DMS 273 (cell line): ENCODE measurements around the gene KCND2.
"Not testable (repeated sequence)": the region's sequence is repeated elsewhere in the genome, so short reads cannot be mapped to it uniquely, and the experiment has no call there.

Experiments used
- DNase-seq: peaks from one replicate; lab custom pipeline; 2025; ENCODE audit not compliant: unreplicated experiment; lab: John Stamatoyannopoulos, UW

The KCND2 gene

GRCh38 chr7:120480472-120480871 is 207.5 kb downstream of the KCND2 start:
- DNase-seq, result no peak

- no peak for DNase-seq
Observed at GRCh38 chr7:120480930-120481329, 208.0 kb downstream of the KCND2 start.

GRCh38 chr7:120486164-120486563 is 213.2 kb downstream of the KCND2 start:
- DNase-seq, result no peak

GRCh38 chr7:120502132-120502531 is 229.2 kb downstream of the KCND2 start:
- DNase-seq, result no peak

DNA sequence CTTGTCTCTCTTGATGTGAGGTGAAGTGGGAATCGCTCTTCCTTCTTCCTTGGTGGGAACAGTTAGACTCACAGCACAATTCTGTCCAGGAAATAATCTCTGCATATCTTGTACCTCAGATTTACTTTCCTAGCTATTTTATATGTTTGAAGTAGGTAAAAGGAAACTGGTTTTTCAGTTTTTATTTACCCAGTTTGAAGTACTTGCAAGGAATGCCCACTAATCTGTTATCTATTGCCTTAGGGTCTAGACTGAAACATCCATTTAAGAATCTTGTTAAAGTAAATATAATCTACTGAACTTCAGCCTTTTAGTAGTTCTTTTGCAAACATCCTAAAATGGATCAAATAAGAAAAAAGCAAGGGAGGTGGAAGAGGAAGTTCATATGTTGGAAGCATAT is 229.8 kb downstream of the KCND2 start:
- no peak for DNase-seq

- no peak for DNase-seq
Observed at GRCh38 chr7:120504386-120504785, 231.4 kb downstream of the KCND2 start.

DNA sequence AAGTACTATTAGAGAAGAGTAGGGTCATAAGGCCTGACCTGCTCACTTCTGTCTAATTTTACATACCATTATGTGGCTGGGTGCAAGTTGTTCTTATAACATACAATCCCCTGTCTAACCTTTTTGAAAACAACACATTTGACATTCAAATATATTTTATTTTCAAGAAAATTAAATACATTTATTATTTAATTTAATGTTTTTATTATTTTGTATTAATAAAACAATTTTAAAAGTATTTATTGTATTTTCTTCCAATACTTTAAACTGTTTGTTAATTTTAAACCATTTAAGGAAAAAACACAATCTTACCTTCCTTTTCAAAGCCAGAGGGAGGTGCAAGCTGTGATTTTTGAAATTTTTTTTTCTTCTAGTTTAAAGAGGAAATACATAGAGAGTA is 232.8 kb downstream of the KCND2 start:
- no peak for DNase-seq

DNA sequence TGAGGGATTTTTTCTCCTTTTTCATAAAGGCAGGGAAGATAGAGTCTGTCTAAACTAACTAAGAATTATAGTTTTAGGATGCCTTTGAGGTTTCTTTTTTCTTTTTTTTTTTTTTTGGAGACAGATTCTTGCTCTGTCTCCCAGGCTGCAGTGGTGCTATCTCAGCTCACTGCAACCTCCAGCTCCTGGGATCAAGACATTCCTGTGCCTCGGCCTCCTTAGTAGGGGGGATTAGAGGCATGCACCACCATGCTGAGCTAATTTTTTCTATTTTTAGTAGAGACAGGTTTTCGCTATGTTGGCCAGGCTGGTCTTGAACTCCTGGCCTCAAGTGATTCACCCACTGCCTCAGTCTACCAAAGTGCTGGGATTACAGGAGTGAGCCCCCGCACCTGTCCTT is 239.7 kb downstream of the KCND2 start:
- no peak for DNase-seq

DNA sequence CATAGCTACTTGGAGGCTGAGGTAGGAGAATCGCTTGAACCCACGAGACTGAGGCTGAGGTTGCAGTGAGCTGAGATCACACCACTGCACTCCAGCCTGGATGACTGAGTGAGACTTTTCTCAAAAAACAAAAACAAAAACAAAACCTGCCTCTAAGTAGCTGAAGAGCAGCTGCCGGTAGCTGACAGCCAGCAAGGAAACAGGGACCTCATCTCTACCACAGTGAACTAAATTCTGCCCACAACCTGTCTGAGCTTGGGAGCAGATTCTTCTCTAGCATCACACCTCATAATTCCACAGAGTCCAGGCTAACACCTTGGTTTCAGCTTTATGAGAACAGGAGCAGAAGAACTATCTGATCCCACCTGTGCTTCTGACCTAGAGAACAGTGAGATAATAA is 246.2 kb downstream of the KCND2 start:
- DNase-seq, result no peak

GRCh38 chr7:120521761-120522737 is 249.1 kb downstream of the KCND2 start:
- DNase-seq, result no peak

GRCh38 chr7:120523985-120524384 is 251.0 kb downstream of the KCND2 start:
- no peak for DNase-seq

GRCh38 chr7:120526902-120527509 is 254.0 kb downstream of the KCND2 start:
- DNase-seq, result no peak

DNA sequence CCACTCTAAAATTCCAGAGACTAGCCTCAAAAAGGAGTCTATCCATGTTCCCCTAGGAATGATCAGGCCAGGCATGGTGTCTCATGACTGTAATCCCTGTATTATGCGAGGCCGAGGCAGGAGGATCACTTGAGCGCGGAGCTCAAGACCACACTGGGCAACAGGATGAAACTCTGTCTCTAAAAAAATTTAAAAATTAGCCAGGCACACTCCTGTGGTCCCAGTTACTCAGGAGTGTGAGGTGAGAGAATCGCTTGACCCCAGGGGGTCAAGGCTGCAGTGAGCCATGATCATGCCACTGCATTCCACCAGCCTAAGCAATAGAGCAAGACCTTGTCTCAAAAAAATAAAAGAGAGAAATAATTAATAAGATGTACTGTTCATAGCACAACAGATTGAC is 256.8 kb downstream of the KCND2 start:
- no peak for DNase-seq

DNA sequence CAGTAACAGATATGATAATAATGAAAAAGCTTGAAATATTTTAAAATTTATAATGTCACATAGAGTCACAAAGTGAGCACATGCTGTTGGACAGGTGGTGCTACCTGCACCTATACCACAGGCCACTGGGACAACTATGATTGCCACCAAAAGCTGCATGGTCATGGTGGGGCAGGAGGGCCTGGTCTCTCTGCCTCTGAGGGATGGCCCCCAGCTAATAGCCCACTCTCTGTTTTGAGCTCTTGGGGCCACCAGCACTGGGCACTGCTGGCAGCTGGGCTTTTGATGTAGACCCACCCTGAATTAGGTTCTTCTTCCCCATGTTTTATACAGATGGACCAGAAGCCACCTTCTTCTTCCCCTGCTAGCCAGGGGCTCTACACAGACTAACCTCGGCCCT is 265.4 kb downstream of the KCND2 start:
- no peak for DNase-seq

- no peak for DNase-seq
Observed at GRCh38 chr7:120539321-120539720, 266.3 kb downstream of the KCND2 start.

- DNase-seq, result no peak
Observed at GRCh38 chr7:120547605-120548004, 274.6 kb downstream of the KCND2 start.

DNA sequence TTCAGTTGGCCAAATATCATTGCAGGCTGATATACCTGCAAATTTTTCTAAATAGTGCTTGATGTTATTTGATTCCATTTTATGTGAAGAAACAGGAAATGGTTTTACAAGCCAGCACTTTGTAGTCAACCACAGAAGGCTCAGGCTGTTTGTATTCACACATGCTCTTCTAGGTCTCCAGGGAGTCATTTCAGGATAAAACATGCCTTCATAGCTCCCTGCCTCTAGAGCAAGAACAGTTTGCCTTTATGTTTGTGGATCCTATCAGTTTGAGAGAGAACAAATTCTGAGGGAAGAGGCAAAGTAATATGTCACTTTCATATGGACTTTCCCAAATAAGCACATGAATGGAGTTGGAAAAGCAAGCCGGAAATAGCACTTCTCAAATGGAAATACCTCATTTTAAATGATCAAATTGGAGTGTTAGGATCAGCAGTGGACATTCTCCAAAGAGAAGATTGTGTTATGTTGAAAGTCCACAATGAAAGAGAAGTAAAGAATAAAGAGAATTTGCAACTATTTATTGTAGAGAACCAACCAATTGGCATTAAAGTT is 277.6 kb downstream of the KCND2 start:
- DNase-seq, result no peak

- DNase-seq, result no peak
Observed at GRCh38 chr7:120553491-120553890, 280.5 kb downstream of the KCND2 start.

GRCh38 chr7:120554960-120555571 is 282.1 kb downstream of the KCND2 start:
- DNase-seq, result peak; percentile 77

DNA sequence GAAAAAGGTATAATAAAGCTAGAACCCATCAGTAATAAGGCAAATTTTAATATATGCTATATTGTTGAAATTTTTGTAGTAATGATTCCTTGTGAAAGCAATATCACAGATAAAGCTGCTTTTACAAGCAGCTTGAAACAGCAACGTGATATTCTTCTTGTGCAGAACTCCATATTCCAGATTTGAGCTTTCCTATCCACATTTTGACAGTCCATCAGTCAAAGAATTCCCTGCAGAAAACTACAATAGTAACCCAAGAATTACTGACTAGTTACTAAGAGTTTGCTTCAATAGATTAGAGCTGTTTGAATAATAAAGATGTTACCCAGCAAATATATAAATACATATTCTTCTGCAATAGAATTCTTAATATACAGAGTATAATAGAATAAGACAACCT is 291.2 kb downstream of the KCND2 start:
- DNase-seq, result no peak

- no peak for DNase-seq
Observed at GRCh38 chr7:120567204-120567603, 294.2 kb downstream of the KCND2 start.

DNA sequence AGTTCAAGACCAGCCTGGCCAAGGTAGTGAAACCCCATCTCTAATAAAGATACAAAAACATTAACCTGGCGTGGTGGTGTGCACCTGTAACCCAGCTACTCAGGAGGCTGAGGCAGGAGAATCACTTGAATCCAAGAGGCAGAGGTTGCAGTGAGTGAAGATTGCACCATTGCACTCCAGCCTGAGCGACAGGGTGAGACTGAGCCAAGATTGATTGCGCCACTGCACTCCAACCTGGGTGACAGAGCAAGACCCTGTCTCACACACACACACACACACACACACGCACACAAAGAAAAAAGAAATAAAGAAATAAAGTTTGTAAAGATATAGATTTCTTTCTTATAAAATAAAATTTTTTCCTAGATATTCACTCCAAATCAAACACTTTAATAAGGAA is 305.7 kb downstream of the KCND2 start:
- DNase-seq, result not testable (repeated sequence)
